Measurements from ENCODE around the gene AFF1.
"Not testable (repeated sequence)": the region's sequence is repeated elsewhere in the genome, so short reads cannot be mapped to it uniquely, and the experiment has no call there.

AFF1 gene

GRCh38 chr4:86959588-86960500 is 25.0 kb downstream of the AFF1 start:
- no peak for DNase-seq

DNA sequence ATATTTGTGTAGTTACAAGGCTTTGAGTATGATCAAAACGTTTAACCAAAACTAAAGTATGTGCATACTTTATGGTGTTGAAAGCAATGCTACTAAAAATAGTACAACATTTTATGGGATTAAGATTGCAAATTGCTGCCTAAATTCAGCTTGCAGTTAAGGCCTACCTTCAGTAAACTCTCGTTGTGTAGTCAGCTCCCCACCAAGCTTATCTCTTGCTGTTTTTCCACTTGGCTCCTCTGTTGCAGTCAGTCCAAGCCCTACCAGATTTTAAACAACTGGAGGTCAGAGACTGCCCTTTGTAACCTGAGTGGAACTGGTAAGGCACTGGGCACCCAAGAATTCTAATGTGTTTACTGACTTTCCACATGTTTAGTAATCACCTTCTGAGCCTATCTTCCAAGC is 25.7 kb downstream of the AFF1 start:
- no peak for DNase-seq

DNA sequence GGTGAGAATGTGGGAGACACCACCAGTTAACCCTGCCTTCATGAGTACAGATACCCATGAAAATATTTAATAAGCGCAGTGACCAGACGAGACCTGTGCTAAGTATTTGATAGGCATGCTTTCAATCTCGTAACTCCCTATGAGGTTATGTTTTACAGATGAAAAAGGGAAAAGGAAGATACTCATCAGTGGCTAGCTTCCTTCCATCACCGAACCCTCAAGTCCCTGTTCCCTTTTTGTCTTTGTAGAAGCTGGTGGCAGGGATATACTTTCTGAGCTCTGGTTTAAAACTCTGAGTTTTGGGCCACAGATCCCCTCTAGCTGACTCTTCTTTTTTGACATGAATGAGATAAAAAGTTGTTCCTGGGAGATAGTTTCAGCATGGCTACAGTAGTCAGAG is 26.3 kb downstream of the AFF1 start:
- DNase-seq, result no peak

GRCh38 chr4:86961605-86962295 is 26.9 kb downstream of the AFF1 start:
- DNase-seq, result peak; percentile 22

- no peak for DNase-seq
Measured at GRCh38 chr4:86963697-86964096, 28.9 kb downstream of the AFF1 start.

DNA sequence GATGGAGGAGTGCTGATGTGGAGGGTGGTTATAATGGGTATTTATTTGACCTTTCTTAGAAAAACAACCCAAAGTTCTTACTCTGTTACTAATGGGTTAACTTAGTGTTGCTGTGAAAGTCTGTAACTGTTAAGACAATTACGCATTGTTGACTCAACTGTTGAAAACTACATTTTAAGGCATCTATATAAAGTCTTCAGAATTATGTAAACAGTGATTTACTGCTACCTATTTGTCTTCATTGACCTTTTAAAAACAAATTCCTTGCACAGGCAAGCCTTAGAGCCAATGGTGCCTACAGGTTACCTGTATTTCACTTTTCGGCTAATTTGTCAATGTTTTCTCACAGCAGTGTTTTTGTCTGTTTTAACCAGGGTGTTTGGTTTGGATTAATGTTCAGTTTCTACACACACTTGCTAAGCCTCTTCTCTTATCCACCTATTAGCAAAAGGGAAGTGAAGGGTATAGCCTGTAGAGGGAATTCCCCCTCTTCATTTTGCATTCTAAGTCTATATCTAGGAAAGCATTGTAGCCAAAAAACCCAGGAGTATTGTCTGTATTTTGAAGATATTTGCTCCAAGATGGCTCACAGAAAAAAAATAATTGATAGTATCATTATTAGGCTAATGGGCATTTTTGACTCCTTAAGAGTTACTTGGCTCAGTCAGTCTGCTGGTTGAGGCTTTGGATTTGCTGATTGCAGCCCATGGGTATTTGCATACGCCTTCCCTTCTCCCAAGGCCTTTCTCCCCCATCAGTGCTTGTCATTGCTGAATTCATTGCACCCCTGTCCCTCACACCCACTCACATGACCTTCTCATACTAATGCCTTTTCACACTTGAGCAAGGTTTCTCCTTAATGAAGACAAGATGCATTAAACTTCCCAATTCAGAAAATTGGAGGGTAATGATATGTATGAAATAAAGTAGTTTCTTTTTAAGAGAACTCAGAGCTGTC is 30.5 kb downstream of the AFF1 start:
- no peak for DNase-seq

DNA sequence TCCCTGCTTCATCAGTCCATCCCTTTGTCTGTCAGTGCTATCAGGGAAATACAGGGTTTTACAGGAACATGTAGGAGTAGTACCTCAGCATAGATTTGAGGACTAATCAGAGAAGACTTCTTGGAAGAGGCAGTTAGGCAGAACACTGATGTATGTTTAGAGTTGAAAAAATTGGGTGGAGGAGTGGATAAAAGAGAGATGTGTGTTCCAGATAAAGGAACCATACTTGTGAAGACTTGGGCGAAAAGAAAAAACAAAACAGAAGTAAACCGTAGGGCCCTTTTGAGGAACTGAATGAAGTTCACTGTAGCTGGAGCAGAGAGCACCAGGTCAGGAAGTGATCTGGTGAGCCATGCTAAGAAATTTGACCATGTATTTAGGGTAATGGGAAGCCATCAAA is 32.3 kb downstream of the AFF1 start:
- no peak for DNase-seq

DNA sequence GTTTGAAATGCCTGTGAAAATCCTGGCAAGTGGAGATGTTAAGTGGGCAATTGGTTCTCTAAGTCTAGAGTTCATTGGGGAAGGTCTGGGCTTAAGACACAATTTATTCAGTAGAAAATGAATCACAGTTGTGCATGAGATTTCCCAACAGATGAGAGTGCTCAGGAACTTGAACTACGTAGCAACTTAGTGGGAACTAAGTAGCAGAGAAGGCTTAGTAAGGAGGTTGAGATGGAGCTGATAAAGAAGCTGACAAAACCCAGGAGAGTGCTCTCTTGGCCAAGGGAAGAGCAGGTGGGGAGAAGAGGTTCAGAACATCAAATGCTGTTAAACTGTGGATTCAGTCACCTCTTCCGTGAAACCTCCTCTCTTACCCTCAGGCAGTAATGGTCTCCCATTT is 33.0 kb downstream of the AFF1 start:
- no peak for DNase-seq

- DNase-seq, result no peak
Measured at GRCh38 chr4:86968547-86968946, 33.7 kb downstream of the AFF1 start.

GRCh38 chr4:86970447-86971354 is 35.9 kb downstream of the AFF1 start:
- no peak for DNase-seq

GRCh38 chr4:86971355-86971683 is 36.5 kb downstream of the AFF1 start:
- DNase-seq, result no peak

GRCh38 chr4:86972997-86973396 is 38.2 kb downstream of the AFF1 start:
- DNase-seq, result no peak

DNA sequence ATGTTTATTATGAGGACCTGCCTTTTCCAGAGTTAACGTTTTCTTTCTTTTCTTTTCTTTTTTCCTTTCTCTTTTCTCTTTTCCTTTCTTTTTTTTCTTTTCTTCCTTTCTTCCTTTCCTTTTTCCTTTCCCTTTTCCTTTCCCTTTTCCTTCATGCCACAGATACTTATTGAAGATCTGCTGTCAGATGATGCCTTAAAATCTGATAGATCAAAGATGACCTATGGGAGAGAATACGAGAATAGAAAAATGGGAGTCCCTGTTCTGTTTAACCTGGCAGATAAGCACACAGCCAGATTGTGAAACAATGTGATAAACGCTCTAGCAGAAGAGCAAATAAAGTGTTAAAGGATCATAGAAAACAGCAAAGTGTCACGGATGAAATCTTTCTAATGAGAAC is 38.9 kb downstream of the AFF1 start:
- DNase-seq, result no peak

DNA sequence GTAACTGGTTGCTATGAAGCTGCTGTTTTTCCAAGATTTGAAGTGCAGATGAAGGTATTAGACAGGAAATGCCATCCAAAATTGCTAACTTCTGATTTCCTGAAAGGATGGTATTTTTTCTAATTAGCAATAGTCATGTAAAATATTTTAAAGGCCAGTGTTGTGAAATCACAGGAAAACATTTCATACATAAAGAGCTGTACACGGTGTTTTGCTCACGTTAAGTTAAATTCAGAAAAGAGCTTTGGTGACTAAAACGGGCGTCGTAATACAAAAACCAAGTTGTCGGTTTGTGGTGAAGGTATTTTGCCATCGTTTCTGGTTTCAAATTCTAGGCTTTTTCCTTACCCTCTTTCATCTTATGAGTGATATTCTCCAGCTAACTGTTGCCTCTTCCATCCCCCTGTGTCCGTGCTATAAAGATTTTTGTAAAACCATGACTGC is 39.8 kb downstream of the AFF1 start:
- DNase-seq, result no peak

GRCh38 chr4:86975927-86976326 is 41.1 kb downstream of the AFF1 start:
- DNase-seq, result no peak

- no peak for DNase-seq
Measured at GRCh38 chr4:86976801-86977485, 42.1 kb downstream of the AFF1 start.

DNA sequence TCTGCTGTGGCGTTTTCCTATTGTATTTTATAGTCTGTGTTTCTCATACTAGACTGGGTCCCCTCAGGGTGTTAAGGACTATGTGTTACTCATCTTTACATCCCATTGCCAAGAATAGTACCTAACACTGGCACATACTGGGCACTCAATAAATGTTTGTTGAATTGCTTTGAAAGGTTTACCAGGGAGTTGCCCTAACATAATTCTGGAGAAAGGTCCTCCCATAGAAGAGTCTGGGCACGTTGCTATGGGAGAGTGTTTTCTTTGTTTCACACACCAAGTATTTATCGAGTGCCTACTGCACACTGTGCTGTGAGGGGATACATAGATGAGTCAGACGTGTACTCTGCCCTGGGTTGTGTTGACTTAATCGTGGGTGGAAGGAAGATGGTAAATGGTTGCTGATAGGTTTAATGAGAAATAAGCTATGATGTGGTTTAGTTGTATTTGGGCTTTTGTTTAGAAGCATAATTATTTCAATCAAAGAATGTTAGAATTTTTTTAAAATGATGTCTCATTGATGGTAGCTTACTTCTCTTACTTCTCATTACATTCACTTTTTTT is 42.9 kb downstream of the AFF1 start:
- peak; percentile 25 for DNase-seq

DNA sequence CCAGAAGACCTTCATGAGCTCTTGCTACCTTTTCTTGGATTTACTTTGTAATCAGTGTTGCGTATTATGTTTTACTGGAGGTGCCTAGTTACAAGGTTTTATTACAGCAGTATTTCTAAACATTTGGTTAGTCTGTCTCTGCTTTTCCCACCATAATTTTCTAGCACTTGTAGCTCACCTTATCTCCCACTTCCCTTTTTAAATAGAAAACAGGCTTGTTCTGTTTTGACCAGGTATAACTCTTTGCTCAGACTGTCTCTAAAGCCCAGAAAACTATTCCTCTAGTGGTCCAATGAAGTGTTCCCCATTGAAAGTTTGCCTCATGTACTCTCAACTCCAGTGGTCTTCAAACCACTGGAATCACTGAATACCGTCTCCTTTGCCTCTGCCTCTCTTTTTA is 43.9 kb downstream of the AFF1 start:
- no peak for DNase-seq

- no peak for DNase-seq
Measured at GRCh38 chr4:86980230-86980629, 45.4 kb downstream of the AFF1 start.

- no peak for DNase-seq
Measured at GRCh38 chr4:86981789-86982188, 47.0 kb downstream of the AFF1 start.

DNA sequence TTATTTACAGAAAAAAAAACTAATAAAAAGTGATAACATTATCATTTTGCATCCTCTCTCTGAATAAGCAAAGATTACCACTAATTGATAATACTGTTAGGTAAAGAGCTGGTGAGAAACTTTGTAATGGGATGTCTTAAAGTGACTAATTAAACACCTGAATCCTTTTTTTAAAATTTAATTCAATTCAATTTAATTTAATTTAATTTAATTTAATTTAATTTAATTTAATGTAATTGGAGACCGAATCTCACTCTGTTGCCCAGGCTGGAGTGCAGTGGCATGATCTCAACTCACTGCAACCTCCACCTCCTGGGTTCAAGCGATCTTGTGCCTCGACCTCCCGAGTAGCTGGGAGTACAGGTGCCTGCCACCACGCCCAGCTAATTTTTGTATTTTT is 51.0 kb downstream of the AFF1 start:
- DNase-seq, result not testable (repeated sequence)
